GM23338 (cell line): ENCODE results near the gene SDC1. TPM values are rescaled to one million over a fixed set of nuclear protein-coding genes. Genes with fewer than 3 reads are reported as not detected.

ENCODE experiments used
- ATAC-seq: fragments of 200-7000 bp; cut with Tn5 transposase; 3 replicates; pipeline ENCODE4 v1.9.1; 2020
- DNase-seq: peaks from one replicate; pipeline ENCODE4 v3.0.0-alpha.2; 2015; ENCODE audit warnings: low spot score
- H2AFZ ChIP-seq: fragments of 200-600 bp; sonication (generic); 2 replicates; pipeline ENCODE4 v1.8.0; 2016; ENCODE audit warnings: antibody characterized with exemption, mild to moderate bottlenecking, moderate library complexity
- H3F3A ChIP-seq: fragments of 200-600 bp; sonication (generic); replicated peaks from 2 replicates; pipeline ENCODE4 v1.8.0; 2017; ENCODE audit warnings: antibody characterized with exemption, mixed run types, low read depth
- H3K27ac ChIP-seq: fragments of 200-600 bp; sonication (generic); 2 replicates; pipeline ENCODE4 v1.6.1; 2016; ENCODE audit warnings: low read depth
- H3K27me3 ChIP-seq: fragments of 200-600 bp; sonication (generic); 2 replicates; pipeline ENCODE4 v1.8.0; 2016; ENCODE audit warnings: mild to moderate bottlenecking, mixed run types, moderate library complexity; ENCODE audit not compliant: insufficient read depth
- H3K36me3 ChIP-seq: fragments of 200-600 bp; sonication (generic); 2 replicates; pipeline ENCODE4 v1.8.0; 2016; ENCODE audit warnings: mild to moderate bottlenecking; ENCODE audit not compliant: insufficient read depth
- H3K4me1 ChIP-seq: fragments of 200-600 bp; sonication (generic); 2 replicates; pipeline ENCODE4 v1.8.0; 2016; ENCODE audit warnings: mild to moderate bottlenecking, moderate library complexity; ENCODE audit not compliant: insufficient read depth
- H3K4me2 ChIP-seq: fragments of 200-600 bp; sonication (generic); 2 replicates; pipeline ENCODE4 v1.7.1; 2017; ENCODE audit warnings: mixed run types
- H3K4me3 ChIP-seq: fragments of 200-600 bp; sonication (generic); 2 replicates; pipeline ENCODE4 v1.6.1; 2016; ENCODE audit warnings: mixed run types
- H3K79me2 ChIP-seq: fragments of 200-600 bp; sonication (generic); replicated peaks from 2 replicates; pipeline ENCODE4 v1.8.0; 2017; ENCODE audit warnings: mild to moderate bottlenecking; ENCODE audit not compliant: insufficient read depth
- H3K9me2 ChIP-seq: fragments of 200-600 bp; sonication (generic); 2 replicates; pipeline ENCODE4 v1.8.0; 2017; ENCODE audit not compliant: insufficient read depth
- H4K20me1 ChIP-seq: fragments of 200-600 bp; sonication (generic); replicated peaks from 2 replicates; pipeline ENCODE4 v1.8.0; 2017; ENCODE audit warnings: mild to moderate bottlenecking; ENCODE audit not compliant: insufficient read depth
- H3K27ac Mint-ChIP-seq: 2 replicates; pipeline ENCODE4 v1.8.0; 2020; ENCODE audit warnings: inconsistent platforms, mild to moderate bottlenecking, moderate library complexity, mixed read lengths
- H3K27me3 Mint-ChIP-seq: 3 replicates; pipeline ENCODE4 v1.8.0; 2022; ENCODE audit warnings: low read depth, mild to moderate bottlenecking, moderate library complexity, mixed read lengths, inconsistent platforms; ENCODE audit not compliant: insufficient read depth, poor library complexity
- H3K36me3 Mint-ChIP-seq: 3 replicates; pipeline ENCODE4 v1.8.0; 2021; ENCODE audit warnings: low read depth, mild to moderate bottlenecking, inconsistent platforms, moderate library complexity, mixed read lengths
- H3K4me1 Mint-ChIP-seq: 3 replicates; pipeline ENCODE4 v1.8.0; 2020; ENCODE audit warnings: mild to moderate bottlenecking, inconsistent platforms, mixed read lengths
- H3K4me3 Mint-ChIP-seq: 3 replicates; pipeline ENCODE4 v1.8.0; 2021; ENCODE audit warnings: moderate library complexity, mild to moderate bottlenecking, inconsistent platforms, mixed read lengths
- H3K9me3 Mint-ChIP-seq: 3 replicates; pipeline ENCODE4 v1.8.0; 2020; ENCODE audit warnings: moderate library complexity, mild to moderate bottlenecking, inconsistent platforms, mixed read lengths
- CREB1 ChIP-seq: fragments of 250-450 bp; sonication (Bioruptor Pico); IDR thresholded peaks from 2 replicates; pipeline ENCODE4 v1.5.0; 2020; ENCODE audit warnings: low read depth, mild to moderate bottlenecking, moderate library complexity
- CTCF ChIP-seq, 2 experiments: fragments of 200-600 bp in 1 of 2; sonication (generic) in 1 of 2; conservative IDR thresholded peaks; 2 replicates each; pipeline versions ENCODE4 v1.5.1 to v1.6.1; 2016 to 2017; ENCODE audit warnings: antibody characterized with exemption in 2 of 2, low read depth in 2 of 2, mild to moderate bottlenecking in 2 of 2, moderate library complexity in 1 of 2
- STAT1 ChIP-seq: IDR thresholded peaks from one replicate; pipeline ENCODE4 v1.6.1; 2016; ENCODE audit warnings: antibody characterized with exemption; ENCODE audit not compliant: unreplicated experiment
- ZNF462 ChIP-seq: fragments of 250-450 bp; sonication (Bioruptor Pico); IDR thresholded peaks from 2 replicates; pipeline ENCODE4 v1.5.0; 2020; ENCODE audit warnings: mild to moderate bottlenecking, moderate library complexity
- polyA plus RNA-seq: library from polyadenylated mRNA; unstranded; fragments of >200 nt; fragmentation: Nextera tagmentation; extraction: Ambion mirVana; gene quantifications from 2 replicates; pipeline ENCODE4 v1.2.1, GENCODE V29; 2016
- total RNA-seq: library from RNA; depleted of rRNA; stranded (reverse); fragments of >200 nt; shearing (Covaris generic); gene quantifications from 2 replicates; pipeline ENCODE4 v1.2.3, GENCODE V29; 2014

SDC1 gene
- total and polyA plus RNA-seq, 2 experiments from 2014 or later = 16.6 to 43.0 TPM

GRCh38 chr2:20229322-20230113, 4.6 kb upstream of the SDC1 start (continued):
- TF ChIP-seq ZNF462 (CRISPR knock-in tag) = no peak
- no peak for TF ChIP-seq STAT1
- TF ChIP-seq CREB1 (CRISPR knock-in tag) = no peak

- H2AFZ ChIP-seq = no peak overlapping the region
- H3K9me3 Mint-ChIP-seq = peaks cover 3% of the 10 kb centered on the region; the same call in 1 of the 3 replicates
- DNase-seq (no peak), ATAC-seq (no peak)
- H3K9me2 ChIP-seq = no peaks in the 10 kb centered on the region
- TF ChIP-seq CTCF (conservative IDR thresholded peaks at IDR 0.05; ENCODE audit: low read depth in 2 of 2) = peak; percentile 29 to 34; a peak in 2 of 4 replicates
- no peak for TF ChIP-seq STAT1
- no peak overlapping the region for H3K27ac Mint-ChIP-seq
- no peaks in the 10 kb centered on the region; the same call in 1 of the 2 replicates for H4K20me1 ChIP-seq
- peaks cover 14% of the 10 kb centered on the region for H3F3A ChIP-seq
- H3K79me2 ChIP-seq = peaks cover 1% of the 10 kb centered on the region
- H3K27me3 ChIP-seq = peaks cover 5% of the 10 kb centered on the region; the same call in 1 of the 2 replicates
- H3K4me2 ChIP-seq = no peak overlapping the region
- H3K4me1 Mint-ChIP-seq = peaks cover 23% of the 10 kb centered on the region
- peaks cover 29% of the 10 kb centered on the region for H3K27me3 Mint-ChIP-seq
- H3K36me3 ChIP-seq = no peaks in the 10 kb centered on the region
- H3K27ac ChIP-seq = no peak overlapping the region
- H3K36me3 Mint-ChIP-seq = no peaks in the 10 kb centered on the region; the same call in 2 of the 3 replicates
- H3K4me3 Mint-ChIP-seq = no peak overlapping the region
- H3K4me1 ChIP-seq = peaks cover 17% of the 10 kb centered on the region; the same call in 1 of the 2 replicates
- H3K4me3 ChIP-seq = no peak overlapping the region
Observed at GRCh38 chr2:20227894-20228505, 3.1 kb upstream of the SDC1 start.
